Subcutaneous abdominal adipose tissue (tissue), 5 donors: ENCODE data around the gene DIP2C.
"Not testable (repeated sequence)": the region's sequence is repeated elsewhere in the genome, so short reads cannot be mapped to it uniquely, and the experiment has no call there.

Experiments used
- H3K27ac ChIP-seq: one replicate; pipeline ENCODE4 v1.7.0; 2013; ENCODE audit warnings: low read depth, mild to moderate bottlenecking, inconsistent platforms, low read length, moderate library complexity
- H3K27me3 ChIP-seq, 5 donors: one replicate each; pipeline ENCODE4 v1.7.0; 2013; ENCODE audit warnings: low read length in 5 of 5, inconsistent platforms in 1 of 5; ENCODE audit not compliant: control insufficient read depth in 5 of 5, insufficient read depth in 4 of 5
- H3K36me3 ChIP-seq, 5 donors: one replicate each; pipeline ENCODE4 v1.7.0; 2013; ENCODE audit warnings: low read length in 5 of 5; ENCODE audit not compliant: control insufficient read depth in 5 of 5, insufficient read depth in 5 of 5
- H3K4me1 ChIP-seq, 5 donors: one replicate each; pipeline ENCODE4 v1.7.0; 2013; ENCODE audit warnings: low read length in 5 of 5, mild to moderate bottlenecking in 3 of 5, moderate library complexity in 1 of 5; ENCODE audit not compliant: control insufficient read depth in 5 of 5, insufficient read depth in 5 of 5
- H3K4me3 ChIP-seq, 5 donors: one replicate each; pipeline ENCODE4 v1.7.0; 2013; ENCODE audit warnings: low read length in 5 of 5, low read depth in 1 of 5
- H3K9ac ChIP-seq, 5 donors: one replicate each; pipeline ENCODE4 v1.7.0; 2013; ENCODE audit warnings: low read length in 5 of 5, mild to moderate bottlenecking in 4 of 5, moderate library complexity in 3 of 5
- H3K9me3 ChIP-seq, 5 donors: one replicate each; pipeline ENCODE4 v1.7.0; 2013; ENCODE audit warnings: low read length in 5 of 5; ENCODE audit not compliant: control insufficient read depth in 5 of 5
- donor health status: healthy.
- donor health status: healthy.
- donor health status: healthy.
- donor health status: healthy.
- donor health status: healthy.

DIP2C gene

GRCh38 chr10:331186-331585 is 358.3 kb downstream of the DIP2C start:
- Histone ChIP-seq H3K4me3 (no peak overlapping the region), H3K9ac (no peak overlapping the region), H3K9me3 (no peaks in the 10 kb centered on the region), H3K36me3 (peaks cover 5 to 30% (median 19%) of the 10 kb centered on the region in 5 donors), H3K27ac (no peak overlapping the region), H3K27me3 (no peaks in the 10 kb centered on the region), H3K4me1 (peaks cover 0 to 9% (median 7%) of the 10 kb centered on the region in 5 donors)

- Histone ChIP-seq H3K9me3 (no peaks in the 10 kb centered on the region), H3K36me3 (peaks cover 5 to 36% (median 29%) of the 10 kb centered on the region in 5 donors), H3K4me1 (peaks cover 0 to 10% (median 9%) of the 10 kb centered on the region in 5 donors), H3K4me3 (peak overlapping the region; percentile 22 to 68 (median 29)), H3K27ac (peak overlapping the region; percentile 61), H3K9ac (peak overlapping the region in 1 of 5 donors; percentile 12), H3K27me3 (no peaks in the 10 kb centered on the region)
Measured at GRCh38 chr10:329361-330099, 359.9 kb downstream of the DIP2C start.

GRCh38 chr10:327889-328852 is 361.3 kb downstream of the DIP2C start:
- Histone ChIP-seq H3K9ac (no peak overlapping the region), H3K36me3 (peaks cover 5 to 41% (median 30%) of the 10 kb centered on the region in 5 donors), H3K4me1 (peaks cover 2 to 21% (median 17%) of the 10 kb centered on the region in 5 donors), H3K4me3 (no peak overlapping the region), H3K27ac (peak overlapping the region; percentile 61), H3K27me3 (no peaks in the 10 kb centered on the region), H3K9me3 (no peaks in the 10 kb centered on the region)

- Histone ChIP-seq H3K4me3 (no peak overlapping the region), H3K27ac (no peak overlapping the region), H3K36me3 (peaks cover 5 to 41% (median 30%) of the 10 kb centered on the region in 5 donors), H3K9ac (no peak overlapping the region), H3K27me3 (no peaks in the 10 kb centered on the region), H3K9me3 (no peaks in the 10 kb centered on the region), H3K4me1 (peaks cover 2 to 21% (median 17%) of the 10 kb centered on the region in 5 donors)
Measured at GRCh38 chr10:326894-327635, 362.4 kb downstream of the DIP2C start.

- no peaks in the 10 kb centered on the region for H3K27me3 ChIP-seq
- no peak overlapping the region for H3K4me3 ChIP-seq
- H3K4me1 ChIP-seq, result peaks cover 2 to 21% (median 17%) of the 10 kb centered on the region in 5 donors
- H3K9me3 ChIP-seq, result no peaks in the 10 kb centered on the region
- peaks cover 5 to 41% (median 30%) of the 10 kb centered on the region in 5 donors for H3K36me3 ChIP-seq
- H3K9ac ChIP-seq, result no peak overlapping the region
- no peak overlapping the region for H3K27ac ChIP-seq
Measured at GRCh38 chr10:326350-326749, 363.1 kb downstream of the DIP2C start.

- peak overlapping the region; percentile 41 for H3K27ac ChIP-seq
- peaks cover 5 to 52% (median 38%) of the 10 kb centered on the region in 5 donors for H3K36me3 ChIP-seq
- H3K27me3 ChIP-seq, result no peaks in the 10 kb centered on the region
- no peak overlapping the region for H3K9ac ChIP-seq
- H3K4me1 ChIP-seq, result peaks cover 2 to 21% (median 17%) of the 10 kb centered on the region in 5 donors
- H3K4me3 ChIP-seq, result no peak overlapping the region
- no peaks in the 10 kb centered on the region for H3K9me3 ChIP-seq
Measured at GRCh38 chr10:325282-325681, 364.2 kb downstream of the DIP2C start.

- peaks cover 2 to 18% (median 17%) of the 10 kb centered on the region in 5 donors for H3K4me1 ChIP-seq
- no peak overlapping the region for H3K4me3 ChIP-seq
- H3K27ac ChIP-seq, result peak overlapping the region; percentile 80
- H3K9ac ChIP-seq, result no peak overlapping the region
- no peaks in the 10 kb centered on the region for H3K27me3 ChIP-seq
- no peaks in the 10 kb centered on the region for H3K9me3 ChIP-seq
- H3K36me3 ChIP-seq, result peaks cover 9 to 55% (median 41%) of the 10 kb centered on the region in 5 donors
Measured at GRCh38 chr10:324593-324992, 364.9 kb downstream of the DIP2C start.

GRCh38 chr10:323651-324293 is 365.7 kb downstream of the DIP2C start:
- H3K36me3 ChIP-seq, result peaks cover 9 to 55% (median 42%) of the 10 kb centered on the region in 5 donors
- peaks cover 2 to 12% (median 11%) of the 10 kb centered on the region in 5 donors for H3K4me1 ChIP-seq
- H3K9me3 ChIP-seq, result no peaks in the 10 kb centered on the region
- peak overlapping the region in 3 of 5 donors; percentile 30 to 53 (median 42) for H3K4me3 ChIP-seq
- H3K27me3 ChIP-seq, result no peaks in the 10 kb centered on the region
- peak overlapping the region in 1 of 5 donors; percentile 63 for H3K9ac ChIP-seq
- peak overlapping the region; percentile 80 for H3K27ac ChIP-seq

GRCh38 chr10:323046-323445 is 366.4 kb downstream of the DIP2C start:
- Histone ChIP-seq H3K4me1 (peaks cover 2 to 12% (median 11%) of the 10 kb centered on the region in 5 donors), H3K36me3 (peaks cover 9 to 59% (median 48%) of the 10 kb centered on the region in 5 donors), H3K27ac (peak overlapping the region; percentile 80)
- not testable (repeated sequence) for H3K9ac ChIP-seq, H3K9me3 ChIP-seq, H3K27me3 ChIP-seq, H3K4me3 ChIP-seq
